Activated T-helper 17 cell treated with anti-CD3 and anti-CD28 coated beads, Interleukin-2, amount 50 U/mL, for 72 hours (primary cell): ENCODE data around the gene AFTPH. TPM values are rescaled to one million over a fixed set of nuclear protein-coding genes. Genes with fewer than 3 reads are reported as not detected.
A peak's percentile ranks its signal among the peaks of the same experiment; 100 is the strongest.

Experiments used
- ATAC-seq: fragments of 150-1000 bp; cut with Tn5 transposase; replicated peaks from 2 replicates; pipeline ENCODE4 v1.10.0; 2021; ENCODE audit warnings: mild to moderate bottlenecking, moderate library complexity
- H3K27ac Mint-ChIP-seq: one replicate; pipeline ENCODE4 v1.8.0; 2022; ENCODE audit warnings: mixed read lengths
- H3K27me3 Mint-ChIP-seq: one replicate; pipeline ENCODE4 v1.8.0; 2022; ENCODE audit warnings: mixed read lengths
- H3K36me3 Mint-ChIP-seq: one replicate; pipeline ENCODE4 v1.8.0; 2022; ENCODE audit warnings: low read depth, mild to moderate bottlenecking, mixed read lengths
- H3K4me1 Mint-ChIP-seq: one replicate; pipeline ENCODE4 v1.8.0; 2022; ENCODE audit warnings: mixed read lengths
- H3K4me3 Mint-ChIP-seq: one replicate; pipeline ENCODE4 v1.8.0; 2022; ENCODE audit warnings: mild to moderate bottlenecking, mixed read lengths
- H3K9me3 Mint-ChIP-seq: one replicate; pipeline ENCODE4 v1.8.0; 2022; ENCODE audit warnings: mixed read lengths
- total RNA-seq, 2 donors: library from RNA; stranded (reverse); gene quantifications; one replicate each; pipeline ENCODE4 v1.2.3, GENCODE V29; 2022

AFTPH gene
- total RNA-seq, 2 donors from 2014 or later, result 32.3 to 49.8 TPM

DNA sequence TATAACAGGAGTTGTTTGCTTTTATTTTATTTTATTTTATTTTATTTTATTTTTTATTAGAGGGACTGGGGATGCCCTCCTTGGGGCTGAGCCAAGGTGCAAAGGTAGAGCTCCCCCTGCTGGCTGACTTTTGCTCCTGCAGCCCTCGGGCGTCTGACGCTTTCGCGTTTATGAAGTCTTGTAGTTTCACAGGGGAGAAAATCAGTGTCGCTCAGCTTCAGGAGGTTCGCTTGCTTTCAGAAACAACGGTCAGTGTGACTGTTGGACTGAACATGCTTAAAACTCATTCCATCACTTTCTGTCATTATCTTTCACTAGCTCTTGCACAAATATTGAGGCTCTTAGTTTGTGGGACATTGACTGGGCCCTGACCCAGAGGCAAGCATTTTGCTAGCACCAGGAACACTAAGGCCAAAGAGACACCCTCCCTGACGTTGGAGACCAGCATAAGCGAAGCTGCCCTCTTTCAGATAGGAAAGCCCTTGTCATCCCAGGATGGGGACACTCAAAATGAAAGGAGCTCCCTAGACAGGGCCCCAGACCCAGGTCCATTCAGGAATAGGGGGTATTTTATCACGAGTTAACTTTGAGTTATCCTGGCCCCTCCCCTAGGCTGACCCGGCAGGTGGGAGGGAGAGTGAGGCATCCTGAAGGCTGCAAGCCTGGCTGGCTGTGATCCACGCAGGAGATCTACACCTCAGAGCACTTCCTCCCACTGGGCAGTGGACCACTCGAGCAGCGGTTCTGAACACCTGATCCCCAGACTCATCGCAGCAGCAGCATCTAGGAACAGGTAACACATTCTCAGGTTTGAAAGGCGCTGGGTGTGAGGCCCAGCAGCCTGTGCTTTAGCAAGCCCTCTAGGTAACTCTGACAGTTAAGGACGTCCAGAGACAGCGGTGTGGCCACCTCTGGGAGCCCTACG lies 35.8 kb upstream of the AFTPH start:
- H3K36me3 Mint-ChIP-seq, result no peaks in the 10 kb centered on the region
- no peaks in the 10 kb centered on the region for H3K9me3 Mint-ChIP-seq
- peak; percentile 72 for ATAC-seq
- peaks cover 8% of the 10 kb centered on the region for H3K27me3 Mint-ChIP-seq
- H3K4me1 Mint-ChIP-seq, result no peaks in the 10 kb centered on the region
- H3K27ac Mint-ChIP-seq, result no peak overlapping the region
- H3K4me3 Mint-ChIP-seq, result no peak overlapping the region

GRCh38 chr2:64489081-64489751 lies 34.9 kb upstream of the AFTPH start:
- no peak overlapping the region for H3K4me3 Mint-ChIP-seq
- no peaks in the 10 kb centered on the region for H3K36me3 Mint-ChIP-seq
- peaks cover 8% of the 10 kb centered on the region for H3K27me3 Mint-ChIP-seq
- H3K27ac Mint-ChIP-seq, result no peak overlapping the region
- ATAC-seq, result no peak
- no peaks in the 10 kb centered on the region for H3K9me3 Mint-ChIP-seq
- H3K4me1 Mint-ChIP-seq, result no peaks in the 10 kb centered on the region

- Mint-ChIP-seq H3K27me3 (peaks cover 8% of the 10 kb centered on the region), H3K4me1 (no peaks in the 10 kb centered on the region), H3K9me3 (no peaks in the 10 kb centered on the region), H3K27ac (no peak overlapping the region), H3K36me3 (no peaks in the 10 kb centered on the region), H3K4me3 (no peak overlapping the region)
- no peak for ATAC-seq
Measured at GRCh38 chr2:64491426-64491825, 32.7 kb upstream of the AFTPH start.

DNA sequence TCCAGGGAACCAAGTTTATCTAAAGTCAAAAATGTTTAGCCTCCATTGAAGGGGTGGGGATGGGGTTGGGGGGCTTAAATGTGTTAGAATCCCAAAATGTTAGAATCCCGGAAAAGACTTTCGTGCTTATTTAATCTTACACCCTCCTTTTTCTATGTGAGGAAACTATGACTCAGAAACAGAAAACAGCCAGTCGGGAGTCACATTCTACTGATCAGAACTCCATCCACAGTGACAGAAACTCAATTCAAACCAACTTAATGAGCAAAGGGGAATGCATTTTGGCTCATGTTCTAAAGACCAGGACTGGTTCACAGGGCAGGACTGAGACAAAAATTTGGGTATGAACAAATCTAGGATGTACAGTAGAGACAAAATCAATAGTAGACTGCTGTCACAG lies 31.9 kb upstream of the AFTPH start:
- H3K36me3 Mint-ChIP-seq, result no peaks in the 10 kb centered on the region
- no peaks in the 10 kb centered on the region for H3K4me1 Mint-ChIP-seq
- H3K27ac Mint-ChIP-seq, result no peak overlapping the region
- no peaks in the 10 kb centered on the region for H3K9me3 Mint-ChIP-seq
- H3K27me3 Mint-ChIP-seq, result peaks cover 14% of the 10 kb centered on the region
- H3K4me3 Mint-ChIP-seq, result no peak overlapping the region
- no peak for ATAC-seq

DNA sequence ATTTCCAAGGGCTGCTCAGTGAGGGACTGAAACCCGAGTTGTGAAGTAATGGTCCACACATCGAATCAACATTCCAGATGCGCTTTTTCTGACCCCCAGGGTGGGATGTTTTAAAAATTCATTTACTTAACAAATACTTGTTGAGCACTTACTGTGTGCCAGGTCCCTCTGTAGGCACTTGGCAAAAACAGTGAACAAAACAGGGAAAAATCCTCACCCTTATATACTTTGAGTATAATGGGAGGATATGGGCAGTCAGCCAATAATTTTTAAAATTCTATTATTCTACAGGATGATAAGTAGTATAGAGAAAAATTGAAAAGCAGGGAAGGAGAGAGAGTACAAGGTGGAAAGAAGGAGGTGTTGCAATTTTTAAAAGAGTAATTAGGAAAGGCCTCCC lies 31.3 kb upstream of the AFTPH start:
- Mint-ChIP-seq H3K27me3 (peaks cover 17% of the 10 kb centered on the region), H3K36me3 (no peaks in the 10 kb centered on the region), H3K4me3 (no peak overlapping the region), H3K27ac (no peak overlapping the region), H3K4me1 (no peaks in the 10 kb centered on the region), H3K9me3 (no peaks in the 10 kb centered on the region)
- no peak for ATAC-seq

DNA sequence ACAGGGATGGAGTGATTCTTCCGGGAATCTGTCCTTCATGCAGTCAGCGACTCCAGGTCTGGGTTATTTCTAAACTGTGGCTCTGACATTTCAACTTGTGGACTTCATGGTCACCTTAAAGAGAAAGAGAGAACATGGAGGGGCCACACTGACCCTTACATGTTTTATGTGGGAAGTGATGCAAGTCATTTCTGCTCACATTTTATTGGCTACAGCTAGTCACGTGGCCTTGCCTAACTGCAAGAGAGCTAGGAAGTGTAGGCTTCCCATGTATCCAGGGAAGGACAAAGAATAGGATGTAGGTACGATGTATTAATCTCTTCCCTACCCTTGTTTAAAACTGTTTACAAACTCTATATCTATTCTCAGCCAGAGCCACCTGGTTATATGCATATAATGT lies 30.3 kb upstream of the AFTPH start:
- Mint-ChIP-seq H3K27ac (no peak overlapping the region), H3K27me3 (peaks cover 20% of the 10 kb centered on the region), H3K9me3 (no peaks in the 10 kb centered on the region), H3K4me3 (no peak overlapping the region), H3K4me1 (no peaks in the 10 kb centered on the region), H3K36me3 (no peaks in the 10 kb centered on the region)
- no peak for ATAC-seq

GRCh38 chr2:64498438-64498837 lies 25.7 kb upstream of the AFTPH start:
- Mint-ChIP-seq H3K36me3 (no peaks in the 10 kb centered on the region), H3K27me3 (peaks cover 16% of the 10 kb centered on the region), H3K4me1 (peaks cover 5% of the 10 kb centered on the region), H3K9me3 (no peaks in the 10 kb centered on the region), H3K4me3 (no peak overlapping the region), H3K27ac (no peak overlapping the region)
- ATAC-seq, result no peak

GRCh38 chr2:64500549-64500948 lies 23.6 kb upstream of the AFTPH start:
- Mint-ChIP-seq H3K9me3 (no peaks in the 10 kb centered on the region), H3K27me3 (peaks cover 16% of the 10 kb centered on the region), H3K4me3 (no peak overlapping the region), H3K36me3 (no peaks in the 10 kb centered on the region), H3K27ac (no peak overlapping the region), H3K4me1 (peaks cover 5% of the 10 kb centered on the region)
- no peak for ATAC-seq

DNA sequence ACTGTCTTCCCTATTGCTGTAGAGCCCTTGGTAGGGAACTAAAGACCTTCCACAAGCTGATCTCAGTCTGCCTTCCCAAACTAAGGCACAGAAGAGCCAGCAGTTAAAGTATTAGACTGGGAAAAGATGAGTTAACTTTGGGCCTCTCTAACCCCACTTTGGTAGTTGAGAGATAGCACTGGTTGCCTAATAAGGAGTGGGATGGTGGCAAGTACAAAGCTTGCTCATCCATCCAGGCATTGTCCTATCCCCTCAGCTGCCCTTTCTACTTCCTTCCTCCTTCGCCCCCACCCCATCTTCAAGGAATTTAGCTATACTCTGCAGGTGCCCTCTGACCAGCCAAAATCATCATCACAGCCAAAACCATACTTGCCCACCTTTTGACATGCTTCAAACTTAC lies 22.2 kb upstream of the AFTPH start:
- Mint-ChIP-seq H3K4me3 (no peak overlapping the region), H3K27me3 (peaks cover 14% of the 10 kb centered on the region), H3K27ac (no peak overlapping the region), H3K4me1 (peaks cover 5% of the 10 kb centered on the region), H3K9me3 (no peaks in the 10 kb centered on the region), H3K36me3 (no peaks in the 10 kb centered on the region)
- no peak for ATAC-seq

DNA sequence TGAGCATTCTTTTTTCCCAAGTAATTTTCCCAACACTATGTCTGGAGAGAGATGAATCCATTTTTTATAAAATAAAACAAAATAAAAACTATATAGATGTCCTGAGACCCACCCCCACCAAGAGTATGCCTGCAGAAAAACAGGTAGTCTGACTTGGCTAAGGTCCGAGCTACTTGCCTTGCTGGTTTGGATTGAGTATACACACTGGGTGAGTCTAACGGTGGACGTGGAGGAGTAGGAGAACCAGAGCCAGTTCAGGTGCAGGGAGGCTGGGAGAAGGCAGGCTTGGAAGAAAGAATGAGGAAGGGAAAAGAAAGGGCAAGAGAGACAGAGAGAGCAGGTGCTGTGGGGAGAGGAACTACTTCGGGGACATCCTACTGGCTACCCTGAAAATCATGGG lies 21.3 kb upstream of the AFTPH start:
- Mint-ChIP-seq H3K27me3 (peaks cover 7% of the 10 kb centered on the region), H3K4me3 (no peak overlapping the region), H3K27ac (no peak overlapping the region), H3K9me3 (no peaks in the 10 kb centered on the region), H3K4me1 (peaks cover 5% of the 10 kb centered on the region), H3K36me3 (no peaks in the 10 kb centered on the region)
- ATAC-seq, result no peak

- Mint-ChIP-seq H3K9me3 (no peaks in the 10 kb centered on the region), H3K4me3 (no peak overlapping the region), H3K27ac (no peak overlapping the region), H3K36me3 (no peaks in the 10 kb centered on the region), H3K27me3 (no peaks in the 10 kb centered on the region), H3K4me1 (peaks cover 5% of the 10 kb centered on the region)
- no peak for ATAC-seq
Measured at GRCh38 chr2:64504774-64505720, 19.1 kb upstream of the AFTPH start.

- Mint-ChIP-seq H3K27ac (no peak overlapping the region), H3K9me3 (no peaks in the 10 kb centered on the region), H3K36me3 (no peaks in the 10 kb centered on the region), H3K4me1 (peaks cover 5% of the 10 kb centered on the region), H3K27me3 (no peaks in the 10 kb centered on the region), H3K4me3 (no peak overlapping the region)
- no peak for ATAC-seq
Measured at GRCh38 chr2:64506686-64507085, 17.4 kb upstream of the AFTPH start.

DNA sequence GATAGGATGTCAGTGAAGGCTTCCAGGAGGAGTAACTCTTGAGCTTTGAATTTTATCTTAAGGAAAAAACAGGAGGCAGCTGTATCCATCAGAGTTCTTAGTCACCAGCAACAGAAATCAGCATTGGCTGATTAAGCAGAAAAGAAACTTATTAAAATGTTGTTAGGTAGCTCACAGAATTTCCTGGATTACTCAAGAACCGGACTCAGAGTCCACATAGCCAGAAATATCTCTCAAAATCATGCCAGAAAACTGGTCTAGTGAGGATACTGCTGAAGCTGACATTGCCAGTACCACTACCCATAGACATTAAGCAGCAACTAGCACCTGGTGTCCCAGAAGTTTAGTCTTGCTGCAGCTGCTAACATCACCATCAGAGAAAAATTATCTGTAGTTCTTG lies 10.1 kb upstream of the AFTPH start:
- H3K9me3 Mint-ChIP-seq, result no peaks in the 10 kb centered on the region
- no peaks in the 10 kb centered on the region for H3K27me3 Mint-ChIP-seq
- no peak overlapping the region for H3K4me3 Mint-ChIP-seq
- H3K4me1 Mint-ChIP-seq, result peaks cover 5% of the 10 kb centered on the region
- ATAC-seq, result no peak
- H3K27ac Mint-ChIP-seq, result no peak overlapping the region
- no peaks in the 10 kb centered on the region for H3K36me3 Mint-ChIP-seq

DNA sequence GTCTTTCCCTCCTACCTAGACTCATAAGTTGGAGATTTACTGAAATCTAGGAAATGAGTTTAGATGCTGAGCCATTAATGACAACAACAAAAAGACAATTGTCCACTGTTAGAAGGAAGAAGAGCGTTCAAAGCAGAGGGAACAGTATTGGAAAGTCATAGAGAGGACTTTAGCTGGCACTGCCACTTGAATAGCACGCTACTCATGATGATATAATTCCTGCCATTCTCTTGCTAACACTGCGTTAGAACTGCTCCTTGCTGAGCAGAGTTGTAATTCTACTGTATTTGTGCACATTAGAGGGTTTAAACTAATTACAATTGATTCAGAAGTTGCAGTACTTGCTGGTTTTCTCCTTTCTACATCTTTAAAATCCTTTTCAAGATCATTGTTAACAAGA lies 9.0 kb upstream of the AFTPH start:
- Mint-ChIP-seq H3K4me3 (no peak overlapping the region), H3K9me3 (no peaks in the 10 kb centered on the region), H3K27me3 (no peaks in the 10 kb centered on the region), H3K4me1 (no peaks in the 10 kb centered on the region), H3K27ac (no peak overlapping the region), H3K36me3 (no peaks in the 10 kb centered on the region)
- ATAC-seq, result no peak
